SU-DHL-6 (cell line): ENCODE measurements around the gene KLF3.

Experiments
- H2AFZ ChIP-seq: fragments of 200-600 bp; sonication (generic); 2 replicates; pipeline ENCODE4 v1.6.1; 2014; ENCODE audit warnings: low read depth, mild to moderate bottlenecking, moderate library complexity, mixed read lengths, antibody characterized with exemption, low read length; ENCODE audit not compliant: severe bottlenecking
- H3F3A ChIP-seq: fragments of 200-600 bp; shearing (Covaris generic); 2 replicates; pipeline ENCODE4 v1.6.0; 2016; ENCODE audit warnings: antibody characterized with exemption, mild to moderate bottlenecking; ENCODE audit not compliant: insufficient read depth
- H3K27ac ChIP-seq: fragments of 200-600 bp; sonication (generic); 2 replicates; pipeline ENCODE4 v1.5.1; 2016; ENCODE audit warnings: low read depth, mild to moderate bottlenecking, low read length, moderate library complexity, mixed read lengths
- H3K27me3 ChIP-seq: fragments of 200-600 bp; sonication (generic), shearing (Covaris generic); 2 replicates; pipeline ENCODE4 v1.6.0; 2014; ENCODE audit warnings: mild to moderate bottlenecking, low read length
- H3K36me3 ChIP-seq: fragments of 200-600 bp; sonication (generic); 2 replicates; pipeline ENCODE4 v1.6.1; 2014; ENCODE audit warnings: mild to moderate bottlenecking, low read length, mixed read lengths
- H3K4me2 ChIP-seq: fragments of 300-600, 200-600 bp; shearing (Covaris generic), sonication (generic); 2 replicates; pipeline ENCODE4 v1.6.0; 2014; ENCODE audit warnings: low read length, low read depth, mild to moderate bottlenecking; ENCODE audit not compliant: poor library complexity, severe bottlenecking
- H3K4me3 ChIP-seq: fragments of 200-600 bp; sonication (generic); 2 replicates; pipeline ENCODE4 v1.5.1; 2014; ENCODE audit warnings: antibody characterized with exemption, low read length, mild to moderate bottlenecking, mixed read lengths; ENCODE audit not compliant: insufficient read depth, poor library complexity, severe bottlenecking
- H3K79me2 ChIP-seq: fragments of 200-600 bp; sonication (generic); 2 replicates; pipeline ENCODE4 v1.6.1; 2014; ENCODE audit warnings: mild to moderate bottlenecking, low read length, moderate library complexity; ENCODE audit not compliant: insufficient read depth
- H3K9ac ChIP-seq: fragments of 200-600 bp; sonication (generic); 2 replicates; pipeline ENCODE4 v1.7.0; 2014; ENCODE audit warnings: mild to moderate bottlenecking, low read length
- H3K9me2 ChIP-seq: fragments of 200-600 bp; sonication (generic); replicated peaks from 2 replicates; pipeline ENCODE4 v1.6.1; 2014; ENCODE audit warnings: low read length; ENCODE audit not compliant: insufficient read depth
- H3K9me3 ChIP-seq: fragments of 200-600 bp; sonication (generic); 2 replicates; pipeline ENCODE4 v1.6.1; 2014; ENCODE audit warnings: low read length, mixed read lengths; ENCODE audit not compliant: insufficient read depth
- H4K20me1 ChIP-seq: fragments of 200-600 bp; sonication (generic); 2 replicates; pipeline ENCODE4 v1.6.1; 2014; ENCODE audit warnings: low read depth, mild to moderate bottlenecking, antibody characterized with exemption, low read length, moderate library complexity, mixed read lengths
- CTCF ChIP-seq: fragments of 200-600 bp; sonication (generic); IDR thresholded peaks from one replicate; pipeline ENCODE4 v1.5.1; 2017; ENCODE audit warnings: antibody characterized with exemption, mild to moderate bottlenecking, low read length, moderate library complexity; ENCODE audit not compliant: insufficient read depth, poor library complexity, severe bottlenecking
- EZH2phosphoT487 ChIP-seq: fragments of 200-600 bp; sonication (generic), shearing (Covaris generic); conservative IDR thresholded peaks from 2 replicates; pipeline ENCODE4 v1.6.1; 2018; ENCODE audit warnings: mild to moderate bottlenecking, antibody characterized with exemption, low read length, moderate library complexity, mixed read lengths

The KLF3 gene

DNA sequence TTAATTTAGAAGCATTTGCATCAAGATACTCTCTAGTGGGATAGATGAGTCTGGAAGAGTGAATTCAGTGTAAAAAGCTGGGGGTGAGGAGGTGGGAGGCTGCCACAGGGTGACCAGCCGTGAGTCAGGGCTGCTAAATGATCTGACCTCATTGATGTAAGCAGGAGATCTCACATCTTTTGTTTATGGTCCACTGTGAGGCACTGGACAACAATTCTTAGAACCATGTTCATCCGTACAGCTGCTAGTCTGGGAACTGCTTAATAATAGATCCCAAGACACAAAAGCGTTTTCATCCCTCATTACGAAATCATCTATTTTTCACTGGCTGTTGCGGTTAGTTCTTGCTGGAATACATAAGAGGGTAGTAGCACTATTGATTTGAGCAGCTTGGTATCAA lies 14.1 kb downstream of the KLF3 start:
- no peaks in the 10 kb centered on the region for H3K9me2 ChIP-seq
- H3K4me3 ChIP-seq = no peak overlapping the region
- H3K36me3 ChIP-seq = no peaks in the 10 kb centered on the region
- no peak overlapping the region for H2AFZ ChIP-seq
- no peak overlapping the region for H3K27ac ChIP-seq
- H3K27me3 ChIP-seq = no peaks in the 10 kb centered on the region
- no peaks in the 10 kb centered on the region for H3F3A ChIP-seq
- H3K9ac ChIP-seq = no peak overlapping the region
- no peak for TF ChIP-seq CTCF
- TF ChIP-seq EZH2phosphoT487 = no peak
- no peaks in the 10 kb centered on the region for H3K9me3 ChIP-seq
- no peaks in the 10 kb centered on the region for H4K20me1 ChIP-seq
- H3K79me2 ChIP-seq = no peaks in the 10 kb centered on the region
- H3K4me2 ChIP-seq = no peak overlapping the region

DNA sequence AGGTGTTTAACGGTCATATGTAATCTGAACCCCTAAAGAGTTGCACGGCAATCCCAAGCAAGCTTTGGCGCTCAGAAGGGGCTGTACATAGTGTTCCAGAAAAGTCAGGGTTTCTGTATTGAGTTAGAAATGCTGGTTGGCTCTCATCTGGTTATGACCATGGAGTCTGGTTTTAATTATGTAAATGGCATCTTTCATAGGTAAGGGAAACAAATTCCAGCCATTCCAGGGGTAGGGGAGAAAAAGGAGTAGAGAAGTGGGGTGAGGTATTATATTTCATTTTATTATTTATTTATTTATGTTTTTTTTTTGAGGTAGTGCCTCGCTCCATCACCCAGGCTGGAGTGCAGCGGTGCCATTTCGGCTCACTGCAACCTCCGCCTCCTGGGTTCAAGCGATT lies 15.9 kb downstream of the KLF3 start:
- Histone ChIP-seq H3K79me2 (no peaks in the 10 kb centered on the region), H3K27ac (no peak overlapping the region), H3K9me3 (no peaks in the 10 kb centered on the region)

DNA sequence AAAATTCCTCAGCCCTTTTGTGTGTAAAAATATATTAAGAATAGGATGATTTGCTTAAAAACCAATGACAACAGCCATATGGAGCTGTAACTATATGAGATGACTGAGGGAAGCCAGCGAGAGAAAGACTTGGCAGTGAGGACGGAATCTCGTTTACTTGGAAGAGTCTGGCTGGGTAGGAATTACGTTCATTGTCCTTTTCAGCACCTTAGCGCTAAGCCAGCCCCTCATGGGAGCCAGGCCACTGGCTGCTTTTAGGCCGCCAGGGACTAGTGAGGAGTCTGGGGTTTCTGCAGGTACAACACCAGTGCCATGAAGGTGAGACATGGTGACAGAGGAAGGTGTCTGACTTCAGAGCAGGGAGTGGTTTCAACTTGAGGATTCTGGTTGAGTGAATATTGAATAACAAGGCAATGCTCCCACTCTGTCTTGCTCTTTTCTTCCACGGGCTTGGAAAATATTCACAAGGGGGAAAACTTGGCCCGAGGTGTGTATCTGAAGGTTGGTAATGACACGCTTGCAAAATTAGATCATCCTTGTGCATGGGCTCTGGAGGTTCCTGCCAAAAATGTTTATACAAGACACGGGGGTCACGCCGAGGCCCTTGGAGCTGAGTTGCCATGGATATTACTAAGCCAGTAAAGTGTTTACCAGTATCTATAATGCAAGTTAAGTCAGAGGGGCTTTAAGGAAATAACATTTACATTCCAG lies 17.4 kb downstream of the KLF3 start:
- Histone ChIP-seq H3K9me2 (no peaks in the 10 kb centered on the region), H3K9ac (no peak overlapping the region), H3K36me3 (no peaks in the 10 kb centered on the region), H3K79me2 (no peaks in the 10 kb centered on the region), H3K4me3 (no peak overlapping the region), H3K27ac (no peak overlapping the region), H4K20me1 (no peaks in the 10 kb centered on the region), H3K27me3 (no peaks in the 10 kb centered on the region), H2AFZ (no peak overlapping the region), H3K4me2 (no peak overlapping the region), H3K9me3 (no peaks in the 10 kb centered on the region), H3F3A (no peaks in the 10 kb centered on the region)
- TF ChIP-seq EZH2phosphoT487 = no peak
- no peak for TF ChIP-seq CTCF

More for the DNA sequence above, 15.9 kb downstream of the KLF3 start:
- no peak overlapping the region for H3K4me2 ChIP-seq
- no peaks in the 10 kb centered on the region for H4K20me1 ChIP-seq
- no peak for TF ChIP-seq EZH2phosphoT487
- no peak for TF ChIP-seq CTCF
- no peaks in the 10 kb centered on the region for H3K27me3 ChIP-seq
- no peaks in the 10 kb centered on the region for H3K9me2 ChIP-seq
- H3K9ac ChIP-seq = no peak overlapping the region
- H3K4me3 ChIP-seq = no peak overlapping the region
- no peaks in the 10 kb centered on the region for H3K36me3 ChIP-seq
- H3F3A ChIP-seq = no peaks in the 10 kb centered on the region
- H2AFZ ChIP-seq = no peak overlapping the region
